DLD1 (cell line): Measurements from ENCODE around the gene NEK11.
"Not testable (repeated sequence)": the region's sequence is repeated elsewhere in the genome, so short reads cannot be mapped to it uniquely, and the experiment has no call there.

Experiments used
- in situ Hi-C: cut with HindIII; loops from 2 replicates; pipeline ENCODE4 v1.10.0; 2017; ENCODE audit warnings: low sequenced_read_pairs

NEK11 gene

DNA sequence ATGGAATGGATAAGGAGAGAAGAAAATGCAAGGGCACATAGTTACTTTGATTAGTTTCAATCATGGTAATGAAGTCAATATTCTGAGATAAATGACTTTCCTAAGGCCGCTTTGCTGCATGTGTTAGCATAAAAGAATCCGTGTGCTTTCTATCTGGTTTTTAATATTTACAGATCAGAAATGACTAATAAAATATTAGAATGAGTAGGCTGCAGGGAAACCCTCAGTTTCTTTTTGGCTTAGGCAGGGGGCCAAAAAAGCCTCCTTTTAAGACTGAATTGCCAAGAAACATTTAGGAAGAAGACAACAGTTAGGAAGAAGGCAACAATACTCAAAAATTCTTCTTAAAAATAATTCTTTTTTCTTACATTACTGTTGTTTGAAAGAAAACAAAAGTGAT, 11.6 kb downstream of the NEK11 start:
- in situ Hi-C loops: no loop called here

DNA sequence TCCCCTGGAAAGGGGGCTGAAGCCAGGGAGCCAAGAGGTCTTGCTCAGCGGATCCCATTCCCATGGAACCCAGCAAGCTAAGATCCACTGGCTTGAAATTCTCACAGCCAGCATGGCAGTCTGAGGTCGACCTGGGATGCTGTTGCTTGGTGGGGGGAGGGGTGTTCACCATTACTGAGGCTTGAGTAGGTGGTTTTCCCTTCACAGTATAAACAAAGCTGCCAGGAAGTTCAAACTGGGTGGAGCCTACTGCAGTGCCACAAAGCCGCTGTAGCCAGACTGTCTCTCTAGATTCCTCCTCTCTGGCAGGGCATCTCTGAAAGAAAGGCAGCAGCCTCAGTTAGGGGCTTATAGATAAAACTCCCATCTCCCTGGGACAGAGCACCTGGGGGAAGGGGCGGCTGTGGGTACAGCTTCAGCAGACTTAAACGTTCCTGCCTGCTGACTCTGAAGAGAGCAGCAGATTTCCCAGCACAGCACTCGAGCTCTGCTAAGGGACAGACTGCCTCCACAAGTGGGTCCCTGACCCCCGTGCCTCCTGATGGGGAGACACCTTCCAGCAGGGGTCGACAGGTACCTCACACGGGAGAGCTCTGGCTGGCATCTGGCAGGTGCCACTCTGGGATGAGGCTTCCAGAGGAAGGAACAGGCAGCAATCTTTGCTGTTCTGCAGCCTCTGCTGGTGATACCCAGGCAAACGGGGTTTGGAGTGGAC, 15.8 kb downstream of the NEK11 start:
- in situ Hi-C loops: not testable (repeated sequence)

DNA sequence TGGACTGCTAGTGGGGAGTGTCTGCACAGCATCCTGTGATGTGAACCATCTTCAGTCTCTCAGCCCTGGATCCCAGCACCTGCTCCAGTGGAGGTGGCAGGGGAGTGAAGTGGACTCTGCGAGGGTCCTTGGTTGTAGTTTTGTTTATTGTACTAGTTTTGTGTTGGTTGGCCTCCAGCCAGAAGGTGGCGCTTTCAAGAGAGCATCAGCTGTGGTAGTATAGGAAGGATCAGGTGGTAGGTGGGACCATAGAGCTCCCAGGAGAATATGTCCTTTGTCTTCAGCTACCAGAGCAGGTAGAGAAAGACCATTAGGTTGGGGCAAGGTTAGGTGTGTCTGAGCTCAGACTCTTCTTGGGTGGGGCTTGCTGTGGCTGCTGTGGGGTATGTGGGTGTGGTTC, 20.9 kb downstream of the NEK11 start:
- in situ Hi-C loops: no loop called here

DNA sequence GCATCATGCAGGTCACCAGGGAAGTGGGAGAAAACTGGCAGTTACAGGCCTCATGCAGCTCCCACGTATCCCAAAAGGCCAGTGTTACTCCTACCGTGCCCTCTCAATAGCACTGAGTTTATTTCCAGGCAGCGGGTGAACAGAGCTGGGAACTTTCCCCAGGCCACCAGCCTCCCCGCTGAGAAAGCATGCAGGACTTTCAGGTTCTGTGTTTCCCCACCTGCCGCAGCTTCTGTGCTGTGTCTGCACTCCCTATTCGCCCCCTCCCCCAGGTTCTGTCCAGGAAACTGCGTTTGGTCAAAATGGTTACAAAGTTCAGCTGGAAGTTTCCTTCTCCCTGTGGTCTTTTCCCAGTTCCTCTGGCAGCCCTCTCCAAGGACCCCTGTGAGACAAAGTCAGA, 21.4 kb downstream of the NEK11 start:
- in situ Hi-C loops: no loop called here

DNA sequence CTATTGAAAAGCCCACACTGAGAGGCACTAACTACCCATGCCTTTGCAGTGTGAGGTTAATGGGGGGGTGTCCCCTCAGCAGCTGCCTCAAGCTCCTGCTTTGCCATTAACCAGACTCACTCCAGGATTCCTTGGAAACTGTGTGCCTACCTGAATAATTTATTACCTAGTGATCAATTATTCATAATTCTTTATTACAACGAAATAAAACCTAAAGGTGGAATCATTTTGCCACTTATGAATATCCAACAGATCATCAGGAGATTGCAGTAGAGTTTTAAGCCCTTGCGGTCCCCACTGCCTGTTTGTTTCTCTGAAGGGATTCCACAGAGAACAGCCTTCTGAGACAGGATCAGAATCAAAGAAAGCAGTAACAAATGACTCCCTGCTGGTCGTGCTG, 23.3 kb downstream of the NEK11 start:
- in situ Hi-C loops: no loop called here

DNA sequence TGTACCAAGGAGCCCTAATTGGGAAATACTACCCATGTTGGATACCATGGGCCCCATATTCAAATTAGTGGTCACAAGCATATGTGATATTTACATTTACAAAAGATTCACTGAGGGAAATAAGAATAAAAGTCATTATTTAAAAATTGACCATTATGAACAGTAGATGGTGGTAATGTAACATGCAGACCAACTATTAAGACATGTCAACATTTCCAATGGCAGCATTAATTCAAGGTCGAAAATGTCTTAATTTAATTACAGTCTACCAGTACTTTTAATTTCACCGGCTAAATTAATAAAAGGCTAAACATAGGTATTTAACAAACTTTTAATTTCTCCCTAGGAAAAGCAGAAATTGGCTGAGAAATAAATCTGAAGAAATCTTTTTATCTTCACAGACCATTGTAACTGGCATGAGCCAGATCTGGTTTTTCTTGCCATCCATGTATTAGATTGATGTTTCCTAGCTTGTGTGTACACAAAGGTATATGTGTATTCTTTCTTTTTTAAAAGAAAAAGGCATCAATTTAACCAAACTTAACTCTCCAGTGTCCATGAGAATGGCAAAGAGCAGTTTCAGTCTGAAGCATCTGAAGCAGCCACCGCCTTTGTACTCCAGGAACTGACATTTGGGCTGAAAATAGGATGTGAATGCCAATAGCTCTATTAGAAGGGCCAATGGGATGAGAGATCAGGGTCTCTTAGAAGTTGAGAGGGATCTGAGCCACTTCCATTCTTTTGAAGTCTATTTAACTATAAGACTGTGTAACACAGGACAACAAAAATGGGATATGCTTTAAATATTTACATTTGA, 26.6 kb downstream of the NEK11 start:
- in situ Hi-C loops: no loop called here

DNA sequence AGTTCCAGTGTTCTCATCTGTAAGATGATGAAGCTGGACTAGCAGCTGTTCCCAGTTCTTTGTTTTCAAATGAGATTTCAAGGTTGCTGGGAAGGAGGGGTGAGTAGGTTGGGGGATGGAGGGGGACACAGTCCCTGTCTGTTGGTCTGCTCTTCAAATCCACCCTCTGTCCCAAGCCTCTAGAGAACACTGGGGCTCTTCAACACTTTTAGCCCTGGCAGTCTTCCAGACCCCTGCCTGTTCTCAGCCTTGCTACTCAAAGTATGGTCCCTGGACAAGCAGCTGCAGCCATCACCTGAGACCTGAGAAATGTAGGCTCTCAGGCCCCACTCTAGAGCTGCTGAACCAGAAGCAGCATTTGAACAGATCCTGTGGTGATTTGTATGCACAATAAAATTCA, 41.3 kb downstream of the NEK11 start:
- in situ Hi-C loops: no loop called here

DNA sequence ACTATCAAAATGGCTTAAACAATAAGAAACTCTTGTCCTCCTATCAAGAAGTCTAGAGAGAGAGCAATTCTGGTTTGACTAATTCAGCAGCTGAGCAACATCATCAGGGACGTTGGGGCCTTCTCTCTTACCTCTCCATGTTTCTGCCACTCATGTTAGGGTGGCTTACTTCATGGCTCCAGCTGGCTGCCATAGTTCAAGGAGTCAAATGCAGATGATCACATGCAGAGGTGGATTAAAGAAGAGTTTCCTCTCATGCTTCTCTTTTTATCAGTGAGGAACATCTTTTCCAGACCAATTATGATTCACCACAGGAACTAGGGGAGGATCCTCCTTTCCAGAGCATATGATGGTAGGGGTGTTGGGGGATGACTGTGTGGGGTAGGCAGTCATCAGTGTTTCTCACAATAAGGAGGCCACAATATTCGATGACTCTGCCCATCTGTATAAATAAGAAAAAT, 45.5 kb downstream of the NEK11 start:
- in situ Hi-C loops: no loop called here

DNA sequence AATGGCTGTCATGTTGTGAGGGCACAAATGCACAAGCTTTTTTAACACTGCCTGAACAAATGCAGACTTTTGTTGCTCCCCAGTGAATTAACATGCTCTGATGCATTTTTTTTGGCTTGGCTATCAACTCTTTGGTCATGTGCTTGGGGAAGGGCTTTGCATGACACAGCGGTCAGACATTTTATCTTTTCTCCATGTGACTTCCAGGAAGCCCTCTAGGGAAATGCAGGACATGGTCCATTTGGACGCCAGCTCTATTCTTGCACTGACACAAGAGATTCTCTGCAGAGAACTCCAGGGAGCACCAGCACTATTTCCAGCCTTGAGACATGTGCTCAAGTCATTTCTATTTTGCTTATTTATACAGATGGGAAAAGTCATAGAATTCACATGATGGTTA, 46.2 kb downstream of the NEK11 start:
- in situ Hi-C loops: no loop called here

DNA sequence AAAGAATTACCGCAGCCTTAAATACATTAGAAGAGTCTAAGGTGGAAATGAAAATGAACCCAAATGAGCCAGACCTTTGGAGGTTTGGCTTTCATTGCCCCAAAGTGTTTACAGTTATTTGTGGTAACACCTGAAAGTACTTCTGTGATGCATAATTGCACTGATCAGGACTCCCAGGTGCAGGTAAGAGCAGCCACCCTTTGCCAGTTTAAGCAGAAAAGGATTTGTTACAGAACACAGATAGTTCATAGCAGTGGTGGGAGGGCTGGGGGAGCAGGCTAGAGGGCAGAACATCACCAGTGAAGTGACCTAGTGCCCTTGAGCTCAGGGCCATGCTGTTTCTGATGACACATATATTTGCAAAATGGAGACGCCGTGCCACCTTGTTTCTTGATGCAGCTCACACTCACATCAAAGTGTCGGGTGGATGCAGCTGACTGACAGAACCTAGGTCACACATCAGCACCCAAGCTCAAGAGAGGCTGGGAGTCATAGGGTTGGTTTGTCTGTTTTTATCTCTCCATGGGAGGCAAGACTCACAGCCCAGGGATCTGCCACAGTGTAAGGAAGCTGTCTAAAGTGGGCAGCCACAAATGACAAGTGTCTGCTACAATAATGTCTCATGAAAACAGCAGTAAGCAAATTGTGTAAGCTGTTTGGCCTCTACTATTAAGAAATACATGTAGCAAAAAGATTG, 49.1 kb downstream of the NEK11 start:
- in situ Hi-C loops: no loop called here

DNA sequence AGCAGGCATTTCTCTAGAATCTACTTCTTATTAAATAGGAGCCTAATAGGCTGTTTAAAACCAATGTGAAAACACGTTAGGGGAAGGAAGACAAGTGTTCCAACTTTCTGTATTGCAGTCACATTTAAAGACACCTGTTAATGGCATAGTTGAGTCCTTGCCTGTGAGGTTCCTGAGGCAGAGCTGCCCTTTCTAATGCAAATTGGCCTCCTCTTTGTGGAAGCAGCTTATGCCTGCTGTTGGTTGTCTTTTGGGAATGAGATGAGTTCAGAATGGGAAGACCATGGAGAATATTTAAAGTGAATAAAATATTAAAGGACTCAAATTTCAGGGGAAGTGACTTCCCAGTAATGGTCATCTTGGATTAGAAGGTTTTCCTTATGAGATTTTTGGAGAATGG, 51.2 kb downstream of the NEK11 start:
- in situ Hi-C loops: no loop called here

DNA sequence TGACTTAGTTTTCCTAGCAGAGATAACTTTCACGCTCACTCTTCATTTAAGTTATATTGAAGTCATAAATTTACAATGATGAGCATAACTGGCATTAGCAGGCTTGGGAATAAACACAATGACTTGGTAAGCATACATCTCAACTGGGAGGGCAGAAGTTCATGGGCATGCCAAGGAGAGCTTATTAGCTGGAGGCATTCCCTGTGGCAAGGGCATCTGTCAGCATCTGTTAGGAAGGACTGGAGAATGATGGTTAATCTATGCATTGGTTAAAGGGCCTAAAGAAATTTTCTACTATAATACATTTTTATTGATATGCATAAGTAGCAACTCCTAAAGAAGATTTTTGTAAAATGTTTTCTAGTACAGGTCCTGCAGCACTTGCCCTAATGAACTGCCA, 52.4 kb downstream of the NEK11 start:
- in situ Hi-C loops: no loop called here

DNA sequence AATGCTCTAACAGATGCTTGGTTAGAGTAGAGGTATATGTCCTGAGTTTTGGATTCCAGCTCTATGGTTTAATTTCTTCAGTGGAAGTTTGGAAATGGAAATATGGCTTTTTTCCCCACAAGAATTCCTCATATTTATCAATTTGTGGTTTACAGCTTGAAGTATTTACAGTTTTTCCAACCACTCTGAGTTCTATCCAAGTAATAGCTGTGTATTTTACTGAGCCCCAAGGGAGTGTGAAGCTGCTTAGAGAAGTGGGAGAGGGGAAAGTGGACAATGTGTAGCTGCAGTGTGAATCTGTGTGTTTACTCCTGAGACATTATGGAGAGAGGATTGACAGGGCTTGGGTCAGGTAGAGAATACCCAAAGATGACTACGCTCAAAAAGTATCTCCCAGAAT, 54.5 kb downstream of the NEK11 start:
- in situ Hi-C loops: no loop called here

DNA sequence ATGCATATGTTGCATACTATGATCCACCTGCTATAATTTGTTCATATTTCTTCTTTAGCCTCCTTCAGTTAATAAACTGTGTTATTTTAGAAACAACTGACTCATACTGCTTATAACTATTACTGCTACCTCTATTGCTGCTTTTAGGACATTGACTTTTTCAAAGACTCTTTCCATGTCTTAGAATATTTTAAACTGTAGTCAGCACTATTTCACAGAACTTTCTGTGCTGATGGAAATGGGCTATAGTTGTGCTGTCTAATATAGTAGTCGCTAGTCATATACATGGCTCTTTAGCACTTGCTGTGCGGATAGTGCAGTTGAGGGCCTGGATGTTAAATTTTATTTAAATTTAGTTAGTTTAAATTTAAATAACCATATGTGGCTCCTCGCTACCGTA, 55.6 kb downstream of the NEK11 start:
- in situ Hi-C loops: no loop called here

DNA sequence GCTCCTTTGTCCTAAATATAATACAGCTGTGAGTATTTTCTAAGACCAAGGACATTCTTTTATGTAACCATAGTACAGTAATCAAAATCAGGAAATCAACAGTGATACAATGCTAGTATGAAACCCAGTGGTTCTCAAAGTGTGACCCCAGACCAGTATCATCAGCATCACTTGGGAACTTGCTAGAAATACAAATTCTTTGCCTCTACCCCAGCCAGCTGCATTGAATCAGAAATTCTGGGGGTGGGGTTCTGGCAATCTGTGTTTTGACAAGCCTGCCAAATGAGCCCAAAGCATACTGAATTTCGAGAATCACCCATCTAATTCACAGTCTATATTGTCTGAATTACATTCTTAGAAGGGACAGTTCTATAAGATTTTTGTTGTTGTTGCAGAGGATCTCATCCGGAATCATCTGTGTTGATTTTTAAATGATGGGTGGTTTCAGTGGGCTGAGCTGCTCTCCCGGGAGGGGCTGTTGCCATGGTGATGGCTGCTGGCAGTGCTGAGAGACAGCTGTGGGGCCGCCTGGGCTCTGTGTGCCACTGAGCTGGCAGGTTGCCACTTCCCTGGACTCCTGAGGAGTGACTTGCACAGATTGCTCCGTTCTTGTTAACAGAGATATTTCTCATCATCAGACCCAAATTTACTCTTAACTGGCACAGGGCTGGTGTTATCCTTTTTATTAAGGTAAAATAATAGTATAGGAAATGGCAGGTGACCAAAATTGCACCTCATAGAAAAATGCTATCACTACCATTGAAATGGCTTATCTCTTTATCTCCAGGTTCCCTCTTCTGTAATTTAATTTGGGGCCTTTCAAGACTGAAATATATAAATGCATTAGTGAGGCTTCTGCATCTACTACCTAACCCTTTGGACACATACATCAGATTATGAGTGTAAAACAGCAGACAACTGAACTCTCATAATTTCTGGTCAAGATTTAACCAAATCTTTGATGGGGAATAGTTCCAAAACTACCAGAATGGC, 56.5 kb downstream of the NEK11 start:
- in situ Hi-C loops: no loop called here

DNA sequence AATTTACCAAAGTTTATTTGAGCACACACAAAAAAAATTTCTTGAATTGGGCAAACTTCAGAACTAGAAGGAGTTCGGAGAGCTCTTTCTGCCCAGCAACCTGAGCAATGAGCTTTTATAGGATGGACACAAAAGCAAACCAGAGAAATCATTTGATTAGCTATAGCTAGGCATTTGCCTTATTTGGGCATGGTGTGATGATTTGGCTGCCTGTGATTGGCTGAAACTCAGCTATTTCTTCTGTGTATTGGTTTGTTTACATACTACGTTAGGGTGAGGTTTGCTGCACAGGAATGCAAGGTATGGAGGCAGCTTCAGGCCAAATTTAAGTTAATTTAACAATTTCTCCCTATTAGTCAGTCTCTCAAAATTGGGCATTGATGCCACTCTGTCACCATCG, 65.1 kb downstream of the NEK11 start:
- in situ Hi-C loops: no loop called here

DNA sequence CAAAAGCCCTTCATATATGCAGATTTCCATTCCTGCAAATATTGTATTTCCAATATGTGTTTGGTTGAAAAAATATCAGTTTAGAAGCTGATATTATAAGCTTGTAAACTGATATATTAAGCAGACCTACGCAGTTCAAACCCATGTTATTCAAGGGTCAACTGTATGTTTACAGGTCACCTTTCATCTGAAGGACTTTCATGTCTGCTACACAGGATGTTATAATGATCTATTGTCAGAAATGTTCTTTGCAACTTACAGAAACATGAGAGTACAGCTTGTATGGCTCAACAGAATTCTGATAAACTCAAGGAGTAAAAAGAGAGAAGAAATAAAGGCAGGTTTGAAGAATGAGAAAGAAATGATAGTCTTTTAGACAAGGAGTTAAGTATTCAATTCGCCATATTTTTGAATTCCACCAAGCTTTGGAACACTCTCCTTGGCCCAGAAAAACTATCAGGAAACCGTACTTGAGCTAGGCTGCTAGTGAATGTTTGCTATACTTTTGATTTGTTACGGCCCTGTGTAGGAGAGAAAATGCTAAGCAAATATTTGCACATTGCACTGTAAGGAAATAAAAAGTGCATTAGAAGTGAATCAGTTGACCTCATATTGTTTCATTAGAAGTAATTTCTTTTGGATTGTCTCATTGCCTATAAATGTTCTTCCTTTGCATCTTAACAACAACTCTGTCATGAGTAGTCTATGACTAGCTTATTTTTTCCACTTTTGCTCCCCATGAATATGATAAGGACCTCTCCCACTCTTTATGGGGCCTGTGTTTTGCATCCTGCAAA, 81.2 kb downstream of the NEK11 start:
- in situ Hi-C loops: no loop called here

DNA sequence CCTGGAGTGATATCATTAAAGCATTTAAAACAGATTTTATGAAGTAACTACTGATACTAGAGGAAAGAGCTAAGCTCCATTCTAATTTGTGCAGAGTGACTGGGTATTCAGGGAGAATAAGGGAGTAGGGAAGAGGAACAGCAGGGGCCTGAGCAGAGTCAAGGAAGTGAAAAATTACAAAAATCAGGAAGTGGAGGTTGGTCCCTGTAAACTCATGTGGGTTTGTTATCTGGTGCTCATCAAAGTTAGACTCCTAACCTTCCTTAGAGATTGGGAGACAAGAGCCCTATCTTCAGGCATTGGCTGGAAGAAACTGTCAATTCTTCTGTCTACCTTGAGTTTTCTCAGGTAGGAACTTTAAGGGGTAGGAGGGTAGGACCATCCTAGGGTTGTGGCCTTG, 82.5 kb downstream of the NEK11 start:
- in situ Hi-C loops: no loop called here

DNA sequence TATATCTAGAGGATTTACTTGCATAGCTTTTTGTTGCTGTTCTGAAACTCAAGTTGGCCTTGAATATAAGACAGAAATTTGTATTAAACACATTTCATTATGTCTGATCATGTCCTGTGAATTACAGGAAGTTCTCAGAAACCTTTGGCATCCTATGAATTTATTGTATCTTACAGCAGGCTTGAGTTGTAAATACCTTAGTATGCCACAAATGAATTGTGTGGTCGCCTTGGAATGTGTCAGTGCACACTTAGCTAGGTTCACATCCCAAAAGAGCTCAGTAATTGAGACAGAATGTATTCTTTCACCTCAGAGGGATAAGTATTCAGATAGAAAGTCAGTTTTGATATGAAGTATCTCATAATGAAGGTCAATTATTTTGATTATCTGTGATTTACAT, 83.4 kb downstream of the NEK11 start:
- in situ Hi-C loops: no loop called here

DNA sequence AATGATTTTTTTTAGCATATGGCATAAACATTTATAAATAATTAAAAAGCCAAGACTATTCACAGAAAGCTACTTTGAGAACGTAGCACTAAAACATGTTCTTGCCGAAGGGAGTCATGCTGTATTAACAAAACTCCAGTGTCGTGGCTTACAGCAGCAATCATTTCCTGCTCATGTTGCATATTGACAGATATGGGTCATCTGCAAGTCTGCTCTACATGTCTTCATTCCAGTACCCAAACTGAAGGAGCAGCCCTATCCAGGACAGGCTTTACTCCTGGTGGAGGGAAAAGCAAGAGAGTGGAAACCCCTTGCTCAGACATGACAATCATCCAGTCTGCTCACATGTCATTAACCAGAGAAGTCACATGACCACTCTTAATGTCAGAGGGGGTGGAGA, 87.6 kb downstream of the NEK11 start:
- in situ Hi-C loops: no loop called here
